IMR-90 (cell line): ENCODE results near the gene ADPRHL1. TPM values are rescaled to one million over a fixed set of nuclear protein-coding genes. Genes with fewer than 3 reads are reported as not detected.

Source experiments
- ATAC-seq: fragments of 200-7000 bp; cut with Tn5 transposase; 2 replicates; pipeline ENCODE4 v1.9.1; 2020; ENCODE audit warnings: low read depth, mild to moderate bottlenecking, moderate library complexity
- BruUV-seq: library from RNA; stranded (reverse); fragments of 400-500 nt; replicated peaks from 2 replicates; lab custom pipeline; 2021; lab: Mats Ljungman, UMichigan
- CTCF ChIA-PET: fragments of 300-600 bp; formaldehyde crosslinking; extraction: SDS; loops from one replicate; lab custom pipeline; 2021; ENCODE audit warnings: antibody characterized with exemption; lab: Yijun Ruan, JAX
- POLR2A ChIA-PET: fragments of 300-600 bp; sonication (Branson Sonifier 250); formaldehyde crosslinking; loops from one replicate; lab custom pipeline; 2022; ENCODE audit warnings: antibody characterized with exemption; ENCODE audit not compliant: unreplicated experiment; lab: Charles Lee
- DNase-seq: peaks from one replicate; pipeline ENCODE4 v3.0.0; 2013
- H2AFZ ChIP-seq: replicated peaks from 2 replicates; pipeline ENCODE3; 2013; ENCODE audit warnings: low read length, mild to moderate bottlenecking; ENCODE audit not compliant: poor library complexity
- H2AK5ac ChIP-seq: 2 replicates; pipeline ENCODE4 v1.6.1; 2013; ENCODE audit warnings: low read depth, low read length, inconsistent platforms
- H2AK9ac ChIP-seq: replicated peaks from 2 replicates; pipeline ENCODE3; 2013; ENCODE audit warnings: mild to moderate bottlenecking, low read depth, low read length, moderate library complexity; ENCODE audit not compliant: poor library complexity
- H2BK120ac ChIP-seq: 2 replicates; pipeline ENCODE4 v1.6.1; 2013; ENCODE audit warnings: low read depth, low read length, inconsistent platforms
- H2BK15ac ChIP-seq: 3 replicates; pipeline ENCODE4 v1.6.1; 2013; ENCODE audit warnings: low read depth, low read length, inconsistent platforms
- H2BK20ac ChIP-seq: 2 replicates; pipeline ENCODE4 v1.6.1; 2013; ENCODE audit warnings: low read depth, mild to moderate bottlenecking, inconsistent platforms, low read length, moderate library complexity
- H2BK5ac ChIP-seq: 2 replicates; pipeline ENCODE4 v1.6.1; 2013; ENCODE audit warnings: mild to moderate bottlenecking, low read depth, low read length, inconsistent platforms; ENCODE audit not compliant: poor library complexity, severe bottlenecking
- H3K14ac ChIP-seq: replicated peaks from 2 replicates; pipeline ENCODE4 v1.6.1; 2013; ENCODE audit warnings: low read depth, low read length, inconsistent platforms
- H3K18ac ChIP-seq: 2 replicates; pipeline ENCODE4 v1.6.1; 2013; ENCODE audit warnings: low read depth, low read length, control low read depth
- H3K23ac ChIP-seq: 2 replicates; pipeline ENCODE4 v1.6.1; 2013; ENCODE audit warnings: low read depth, low read length, inconsistent platforms
- H3K27ac ChIP-seq: 2 replicates; pipeline ENCODE4 v1.5.1; 2013; ENCODE audit warnings: mild to moderate bottlenecking, control low read depth, low read length; ENCODE audit not compliant: insufficient read depth
- H3K27me3 ChIP-seq: 2 replicates; pipeline ENCODE4 v1.6.1; 2013; ENCODE audit warnings: low read length; ENCODE audit not compliant: control insufficient read depth, insufficient read depth
- H3K36me3 ChIP-seq: 2 replicates; pipeline ENCODE4 v1.6.1; 2013; ENCODE audit warnings: low read length, mixed read lengths; ENCODE audit not compliant: control insufficient read depth, insufficient read depth
- H3K4ac ChIP-seq: 2 replicates; pipeline ENCODE4 v1.6.1; 2013; ENCODE audit warnings: low read depth, low read length, inconsistent platforms
- H3K4me1 ChIP-seq: 2 replicates; pipeline ENCODE4 v1.6.1; 2013; ENCODE audit warnings: low read length, mixed read lengths; ENCODE audit not compliant: control insufficient read depth, insufficient read depth
- H3K4me2 ChIP-seq: 2 replicates; pipeline ENCODE4 v1.6.1; 2013; ENCODE audit warnings: low read depth, mild to moderate bottlenecking, control low read depth, low read length, moderate library complexity
- H3K4me3 ChIP-seq: 2 replicates; pipeline ENCODE4 v1.5.1; 2013; ENCODE audit warnings: low read depth, mild to moderate bottlenecking, control low read depth, low read length, moderate library complexity; ENCODE audit not compliant: insufficient read depth
- H3K56ac ChIP-seq: 2 replicates; pipeline ENCODE4 v1.6.1; 2013; ENCODE audit warnings: low read length, inconsistent platforms; ENCODE audit not compliant: insufficient read depth; ENCODE audit errors: extremely low read depth
- H3K79me1 ChIP-seq, 2 experiments: 2 replicates each; pipeline ENCODE4 v1.6.1; 2013; ENCODE audit warnings: low read length in 2 of 2, inconsistent platforms in 1 of 2, low read depth in 1 of 2
- H3K9ac ChIP-seq: 2 replicates; pipeline ENCODE4 v1.6.1; 2013; ENCODE audit warnings: low read depth, low read length, control low read depth
- H3K9me1 ChIP-seq: 2 replicates; pipeline ENCODE4 v1.6.1; 2013; ENCODE audit warnings: low read length, inconsistent platforms; ENCODE audit not compliant: insufficient read depth
- H3K9me3 ChIP-seq: 2 replicates; pipeline ENCODE4 v1.6.1; 2013; ENCODE audit warnings: low read length; ENCODE audit not compliant: control insufficient read depth, insufficient read depth
- H4K20me1 ChIP-seq: 2 replicates; pipeline ENCODE4 v1.6.1; 2013; ENCODE audit warnings: low read length, inconsistent platforms; ENCODE audit not compliant: insufficient read depth
- H4K5ac ChIP-seq: 2 replicates; pipeline ENCODE4 v1.6.1; 2013; ENCODE audit warnings: mild to moderate bottlenecking, low read depth, low read length, control low read depth
- H4K8ac ChIP-seq, 2 experiments: 2 replicates each; pipeline ENCODE4 v1.6.1; 2013; ENCODE audit warnings: low read depth in 2 of 2, low read length in 2 of 2, control low read depth in 1 of 2, inconsistent platforms in 1 of 2
- H4K91ac ChIP-seq: 2 replicates; pipeline ENCODE4 v1.6.1; 2013; ENCODE audit warnings: low read depth, low read length, inconsistent platforms; ENCODE audit not compliant: insufficient read depth
- BHLHE40 ChIP-seq: fragments of 150-350 bp; IDR thresholded peaks from 2 replicates; pipeline ENCODE4 v1.6.1; 2016; ENCODE audit warnings: mild to moderate bottlenecking, low read depth, low read length
- CEBPB ChIP-seq: IDR thresholded peaks from 2 replicates; pipeline ENCODE4 v1.6.1; 2012; ENCODE audit warnings: low read depth, low read length, improper control_type of control experiment
- MAFK ChIP-seq: IDR thresholded peaks from 2 replicates; pipeline ENCODE4 v1.6.1; 2012; ENCODE audit warnings: low read depth, low read length, improper control_type of control experiment
- MAZ ChIP-seq: IDR thresholded peaks from 2 replicates; pipeline ENCODE4 v1.6.1; 2012; ENCODE audit warnings: low read depth, mild to moderate bottlenecking, low read length, improper control_type of control experiment, moderate library complexity, borderline replicate concordance
- MXI1 ChIP-seq: IDR thresholded peaks from 2 replicates; pipeline ENCODE4 v1.6.1; 2012; ENCODE audit warnings: low read depth, mild to moderate bottlenecking, low read length, moderate library complexity, borderline replicate concordance
- RAD21 ChIP-seq: IDR thresholded peaks from 2 replicates; pipeline ENCODE4 v1.6.1; 2012; ENCODE audit warnings: low read length, improper control_type of control experiment
- RCOR1 ChIP-seq: IDR thresholded peaks from 2 replicates; pipeline ENCODE4 v1.6.1; 2012; ENCODE audit warnings: mild to moderate bottlenecking, low read length, improper control_type of control experiment; ENCODE audit not compliant: insufficient replicate concordance
- WGBS, 2 experiments: methylation state at CpG; one replicate each; pipeline versions ENCODE4 v1.1.5 to v1.1.7; 2013; ENCODE audit warnings: missing lambda C conversion rate in 2 of 2; ENCODE audit not compliant: insufficient read length in 1 of 2; ENCODE audit errors: extremely low coverage in 2 of 2; 5-methylcytosine and 5-hydroxymethylcytosine counted together
- dilution Hi-C: fragments of 300-500 bp; cut with HindIII; formaldehyde crosslinking; loops from one replicate; pipeline ENCODE4 v1.14.3; 2018; ENCODE audit warnings: low sequenced_read_pairs; ENCODE audit not compliant: unreplicated experiment
- in situ Hi-C: fragments of 300-500 bp; cut with MboI; formaldehyde crosslinking; loops from 3 replicates; pipeline ENCODE4 v1.14.3; 2019; ENCODE audit warnings: low sequenced_read_pairs, inconsistent platforms, mixed read lengths
- intact Hi-C: fragments of 100-400 bp; cut with micrococcal nuclease; formaldehyde crosslinking; loops from 2 replicates; pipeline ENCODE4 v1.10.0; 2022
- polyA plus RNA-seq, 3 experiments: library from polyadenylated mRNA; depleted of rRNA; stranded (reverse); fragments of >200 nt; gene quantifications; 2 replicates each; pipeline ENCODE4 v1.2.3, GENCODE V29; 2012; ENCODE audit warnings: low replicate concordance in 1 of 3
- total RNA-seq: library from RNA; depleted of rRNA; stranded (reverse); fragments of >200 nt; gene quantifications from 2 replicates; pipeline ENCODE4 v1.2.3, GENCODE V29; 2012
- TF ChIP-seq, protein P1 (sequence below): conservative IDR thresholded peaks from 2 replicates; pipeline ENCODE4 v1.5.1; 2012; ENCODE audit warnings: mild to moderate bottlenecking, low read depth, low read length, improper control_type of control experiment
- TF ChIP-seq, protein P2 (sequence below): fragments of 150-350 bp; IDR thresholded peaks from 2 replicates; pipeline ENCODE4 v1.6.1; 2017; ENCODE audit warnings: mild to moderate bottlenecking, antibody characterized with exemption, low read length, low read depth

Gene ADPRHL1
- total and polyA plus RNA-seq, 2 of the 4 experiments (the other 2 are of a cell fraction): 0.36 to 0.67 TPM

DNA sequence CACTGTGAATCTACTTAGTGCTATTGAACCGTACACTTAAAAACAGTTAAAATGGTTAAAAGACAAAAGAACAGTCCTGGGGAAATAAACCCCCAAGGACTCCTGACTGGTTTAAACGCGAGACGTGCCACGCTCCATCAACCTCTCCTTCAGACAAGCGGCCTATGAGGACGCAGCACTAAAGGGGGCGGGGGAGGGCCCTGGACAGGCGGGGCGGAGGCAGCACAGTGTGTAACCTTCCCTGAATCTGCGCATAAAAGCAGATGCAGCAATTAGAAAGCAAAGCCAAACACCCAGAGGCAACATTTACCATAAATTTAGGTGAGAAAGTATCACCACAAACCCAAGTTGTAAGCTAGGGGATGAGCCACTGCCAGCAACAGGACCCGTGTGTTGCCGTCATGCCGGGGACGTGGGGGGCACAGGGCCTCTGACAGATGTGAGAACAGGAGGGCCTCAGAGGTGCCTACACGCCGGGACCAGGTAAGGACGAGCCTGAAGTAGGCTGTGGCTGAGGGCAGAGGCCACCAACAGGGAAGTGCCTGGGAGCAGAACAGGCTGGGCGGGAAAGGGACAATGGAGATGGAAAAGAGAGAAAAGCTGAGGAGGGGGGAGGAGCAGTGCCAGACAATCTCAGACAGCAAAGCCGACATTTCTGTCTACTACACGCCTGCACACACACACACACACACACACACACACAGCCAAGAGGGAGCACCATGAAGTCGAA, 15.3 kb upstream of the ADPRHL1 start:
- TF ChIP-seq RAD21: no peak
- TF ChIP-seq, protein P1, sequence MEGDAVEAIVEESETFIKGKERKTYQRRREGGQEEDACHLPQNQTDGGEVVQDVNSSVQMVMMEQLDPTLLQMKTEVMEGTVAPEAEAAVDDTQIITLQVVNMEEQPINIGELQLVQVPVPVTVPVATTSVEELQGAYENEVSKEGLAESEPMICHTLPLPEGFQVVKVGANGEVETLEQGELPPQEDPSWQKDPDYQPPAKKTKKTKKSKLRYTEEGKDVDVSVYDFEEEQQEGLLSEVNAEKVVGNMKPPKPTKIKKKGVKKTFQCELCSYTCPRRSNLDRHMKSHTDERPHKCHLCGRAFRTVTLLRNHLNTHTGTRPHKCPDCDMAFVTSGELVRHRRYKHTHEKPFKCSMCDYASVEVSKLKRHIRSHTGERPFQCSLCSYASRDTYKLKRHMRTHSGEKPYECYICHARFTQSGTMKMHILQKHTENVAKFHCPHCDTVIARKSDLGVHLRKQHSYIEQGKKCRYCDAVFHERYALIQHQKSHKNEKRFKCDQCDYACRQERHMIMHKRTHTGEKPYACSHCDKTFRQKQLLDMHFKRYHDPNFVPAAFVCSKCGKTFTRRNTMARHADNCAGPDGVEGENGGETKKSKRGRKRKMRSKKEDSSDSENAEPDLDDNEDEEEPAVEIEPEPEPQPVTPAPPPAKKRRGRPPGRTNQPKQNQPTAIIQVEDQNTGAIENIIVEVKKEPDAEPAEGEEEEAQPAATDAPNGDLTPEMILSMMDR: no peak
- TF ChIP-seq, protein P2, sequence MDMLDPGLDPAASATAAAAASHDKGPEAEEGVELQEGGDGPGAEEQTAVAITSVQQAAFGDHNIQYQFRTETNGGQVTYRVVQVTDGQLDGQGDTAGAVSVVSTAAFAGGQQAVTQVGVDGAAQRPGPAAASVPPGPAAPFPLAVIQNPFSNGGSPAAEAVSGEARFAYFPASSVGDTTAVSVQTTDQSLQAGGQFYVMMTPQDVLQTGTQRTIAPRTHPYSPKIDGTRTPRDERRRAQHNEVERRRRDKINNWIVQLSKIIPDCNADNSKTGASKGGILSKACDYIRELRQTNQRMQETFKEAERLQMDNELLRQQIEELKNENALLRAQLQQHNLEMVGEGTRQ: no peak
- no peak for TF ChIP-seq BHLHE40
- TF ChIP-seq MXI1: no peak
- no peak for TF ChIP-seq MAZ
- no peak for TF ChIP-seq RCOR1
- no peak for TF ChIP-seq MAFK
- no peak for TF ChIP-seq CEBPB
- H3K27ac ChIP-seq: no peak overlapping the region
- H3K9me3 ChIP-seq: no peaks in the 10 kb centered on the region
- in situ Hi-C loops: no loop called here
- no peak overlapping the region for H3K23ac ChIP-seq
- no peak overlapping the region for H3K14ac ChIP-seq
- ChIA-PET CTCF (no interaction called here), POLR2A (no interaction called here)
- H2BK5ac ChIP-seq: no peak overlapping the region
- no peak overlapping the region for H3K18ac ChIP-seq
- BruUV-seq: no TSS peak
- no peak overlapping the region for H2BK20ac ChIP-seq
- no peak overlapping the region for H3K56ac ChIP-seq
- H3K9me1 ChIP-seq: 0 out of 2 replicates have a peak, but pooled peaks cover 2% of the 10 kb centered on the region
- no peak overlapping the region for H3K4ac ChIP-seq
- DNase-seq: no peak
- no peak overlapping the region for H4K5ac ChIP-seq
- H2BK15ac ChIP-seq: no peak overlapping the region
- no peaks in the 10 kb centered on the region; the same call in none of the 2 replicates for H4K20me1 ChIP-seq
- H2AK5ac ChIP-seq: no peak overlapping the region
- no peak overlapping the region for H2AK9ac ChIP-seq
- peaks cover 20 to 52% of the 10 kb centered on the region in 2 experiments for H3K79me1 ChIP-seq
- H4K91ac ChIP-seq: no peak overlapping the region
- H3K4me3 ChIP-seq: no peak overlapping the region
- H3K4me1 ChIP-seq: no peaks in the 10 kb centered on the region
- WGBS, 2 experiments: 81% methylated on average over 5 of the region's 22 CpGs; no CpG with 5 or more reads in 1 of the 2 experiments
- no peak overlapping the region for H2BK120ac ChIP-seq
- H3K4me2 ChIP-seq: no peak overlapping the region
- intact Hi-C loops: no loop called here
- peaks cover 19% of the 10 kb centered on the region for H3K36me3 ChIP-seq
- no peak overlapping the region for H2AFZ ChIP-seq
- H3K9ac ChIP-seq: no peak overlapping the region
- H3K27me3 ChIP-seq: no peaks in the 10 kb centered on the region
- no peak overlapping the region for H4K8ac ChIP-seq
- dilution Hi-C loops: no loop called here
- no peak for ATAC-seq
